Measurements from ENCODE around the gene PHOX2A.

Gene PHOX2A

DNA sequence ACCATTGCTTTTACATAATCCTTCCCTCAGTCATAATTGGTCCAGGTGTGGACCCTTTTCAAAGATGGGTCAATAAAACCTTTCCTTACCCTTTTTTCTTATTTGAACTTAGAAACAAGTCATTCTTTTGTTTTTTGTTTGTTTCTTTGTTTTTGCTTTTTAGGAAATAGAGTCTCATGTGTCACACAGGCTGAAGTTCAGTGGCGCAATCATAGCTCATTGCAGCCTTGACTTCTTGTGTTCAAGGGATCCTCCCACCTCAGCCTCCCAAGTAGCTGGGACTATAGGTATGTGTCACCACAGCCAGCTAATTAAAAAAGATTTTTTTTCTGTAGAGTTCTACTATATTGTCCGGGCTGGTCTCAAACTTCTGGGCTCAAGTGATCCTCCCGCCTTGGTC lies 9.4 kb upstream of the PHOX2A start:
- no peak for TF ChIP-seq EZH2phosphoT487 (IDR thresholded peaks at IDR 0.05; ENCODE audit: borderline replicate concordance, low read length)
- TF ChIP-seq, protein P1, sequence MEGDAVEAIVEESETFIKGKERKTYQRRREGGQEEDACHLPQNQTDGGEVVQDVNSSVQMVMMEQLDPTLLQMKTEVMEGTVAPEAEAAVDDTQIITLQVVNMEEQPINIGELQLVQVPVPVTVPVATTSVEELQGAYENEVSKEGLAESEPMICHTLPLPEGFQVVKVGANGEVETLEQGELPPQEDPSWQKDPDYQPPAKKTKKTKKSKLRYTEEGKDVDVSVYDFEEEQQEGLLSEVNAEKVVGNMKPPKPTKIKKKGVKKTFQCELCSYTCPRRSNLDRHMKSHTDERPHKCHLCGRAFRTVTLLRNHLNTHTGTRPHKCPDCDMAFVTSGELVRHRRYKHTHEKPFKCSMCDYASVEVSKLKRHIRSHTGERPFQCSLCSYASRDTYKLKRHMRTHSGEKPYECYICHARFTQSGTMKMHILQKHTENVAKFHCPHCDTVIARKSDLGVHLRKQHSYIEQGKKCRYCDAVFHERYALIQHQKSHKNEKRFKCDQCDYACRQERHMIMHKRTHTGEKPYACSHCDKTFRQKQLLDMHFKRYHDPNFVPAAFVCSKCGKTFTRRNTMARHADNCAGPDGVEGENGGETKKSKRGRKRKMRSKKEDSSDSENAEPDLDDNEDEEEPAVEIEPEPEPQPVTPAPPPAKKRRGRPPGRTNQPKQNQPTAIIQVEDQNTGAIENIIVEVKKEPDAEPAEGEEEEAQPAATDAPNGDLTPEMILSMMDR (IDR thresholded peaks at IDR 0.05; ENCODE audit: low read depth, low read length, poor library complexity, severe bottlenecking), result no peak
- Histone ChIP-seq H3K9me3 (ENCODE audit: control insufficient read depth, insufficient read depth, low read length) (no peaks in the 10 kb centered on the region), H3K27me3 (ENCODE audit: control insufficient read depth, low read length) (peaks cover 25% of the 10 kb centered on the region), H3K27ac (ENCODE audit: low read depth, low read length) (no peak overlapping the region), H3K4me1 (ENCODE audit: control insufficient read depth, low read length) (no peaks in the 10 kb centered on the region), H3K4me2 (ENCODE audit: low read length) (no peak overlapping the region), H4K20me1 (ENCODE audit: control insufficient read depth, insufficient read depth, low read depth, low read length) (no peaks in the 10 kb centered on the region), H3F3A (ENCODE audit: control insufficient read depth, insufficient read depth) (no peaks in the 10 kb centered on the region), H3K9me2 (replicated peaks; ENCODE audit: control insufficient read depth, low read length) (no peaks in the 10 kb centered on the region), H3K4me3 (ENCODE audit: low read length) (no peak overlapping the region), H3K36me3 (ENCODE audit: control insufficient read depth, low read length) (no peaks in the 10 kb centered on the region), H3K79me2 (ENCODE audit: control insufficient read depth, low read length) (no peaks in the 10 kb centered on the region)

DNA sequence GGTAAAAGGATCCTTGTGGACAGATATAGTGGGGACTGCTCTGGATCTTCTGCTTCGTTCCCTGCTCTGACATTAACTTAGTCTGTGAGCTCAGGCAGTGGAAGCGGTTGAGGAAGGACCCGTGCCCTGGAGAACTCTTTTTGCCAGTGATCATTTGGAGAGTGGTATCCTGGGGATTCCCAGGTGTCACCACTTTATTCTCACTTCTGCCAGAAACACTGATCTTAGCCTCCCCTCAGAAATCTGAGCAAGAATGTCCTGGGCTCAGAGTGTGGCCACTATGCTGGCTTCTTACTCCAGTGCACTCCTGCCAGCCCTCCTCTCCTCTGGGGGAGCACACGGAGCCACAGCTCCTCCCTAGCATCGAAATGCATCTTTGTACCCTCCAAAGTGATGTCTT lies 7.6 kb upstream of the PHOX2A start:
- H3K4me1 ChIP-seq (ENCODE audit: control insufficient read depth, low read length), result no peaks in the 10 kb centered on the region
- no peaks in the 10 kb centered on the region for H3K36me3 ChIP-seq (ENCODE audit: control insufficient read depth, low read length)
- H4K20me1 ChIP-seq (ENCODE audit: control insufficient read depth, insufficient read depth, low read depth, low read length), result no peaks in the 10 kb centered on the region
- H3K27me3 ChIP-seq (ENCODE audit: control insufficient read depth, low read length), result peaks cover 30% of the 10 kb centered on the region
- H3K79me2 ChIP-seq (ENCODE audit: control insufficient read depth, low read length), result no peaks in the 10 kb centered on the region
- no peak overlapping the region for H3K4me3 ChIP-seq (ENCODE audit: low read length)
- TF ChIP-seq, protein P1 (IDR thresholded peaks at IDR 0.05; ENCODE audit: low read depth, low read length, poor library complexity, severe bottlenecking), result no peak
- TF ChIP-seq EZH2phosphoT487 (IDR thresholded peaks at IDR 0.05; ENCODE audit: borderline replicate concordance, low read length), result no peak
- H3K9me3 ChIP-seq (ENCODE audit: control insufficient read depth, insufficient read depth, low read length), result no peaks in the 10 kb centered on the region
- H3K9me2 ChIP-seq (replicated peaks; ENCODE audit: control insufficient read depth, low read length), result no peaks in the 10 kb centered on the region
- H3K4me2 ChIP-seq (ENCODE audit: low read length), result no peak overlapping the region
- H3F3A ChIP-seq (ENCODE audit: control insufficient read depth, insufficient read depth), result no peaks in the 10 kb centered on the region
- no peak overlapping the region for H3K27ac ChIP-seq (ENCODE audit: low read depth, low read length)

DNA sequence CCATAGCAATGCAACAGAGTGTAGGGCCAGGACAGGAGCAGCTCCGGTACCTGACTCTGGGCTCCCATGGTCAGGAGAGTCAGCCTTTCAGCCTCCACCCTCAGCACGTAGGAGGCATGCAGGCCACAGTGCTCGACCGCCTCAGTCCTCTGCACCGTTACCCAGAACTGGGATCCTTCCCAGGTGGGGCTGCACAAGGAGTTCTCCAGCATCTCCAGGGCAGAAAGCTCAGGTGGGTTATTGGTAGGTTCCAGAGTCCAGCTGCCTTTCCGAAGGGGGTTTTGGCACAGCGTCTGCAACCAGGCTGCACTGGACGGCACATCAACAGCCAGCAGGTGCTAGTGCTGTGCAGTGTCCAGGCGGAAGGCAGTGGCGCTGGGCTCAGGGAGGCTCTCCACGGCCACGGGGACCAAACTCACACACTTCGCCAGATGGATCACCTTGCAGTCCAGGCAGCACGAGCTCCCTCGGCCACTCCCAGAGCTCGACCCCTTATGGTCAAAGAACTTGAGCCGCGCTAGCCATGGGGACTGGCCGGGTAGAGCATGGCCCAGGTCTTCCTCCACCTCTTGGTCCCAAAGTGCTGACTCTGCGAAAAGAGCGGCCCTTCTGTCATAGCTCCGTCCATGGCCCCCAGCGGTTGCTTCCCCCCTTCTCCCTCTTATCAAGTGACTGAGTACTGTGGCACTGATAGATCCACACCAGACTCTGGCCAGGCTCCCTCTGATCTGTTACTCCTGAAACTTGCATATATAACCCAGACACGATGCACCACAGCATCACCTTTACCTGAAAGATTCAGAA lies 6.9 kb upstream of the PHOX2A start:
- Histone ChIP-seq H3K9me2 (replicated peaks; ENCODE audit: control insufficient read depth, low read length) (no peaks in the 10 kb centered on the region), H3K27ac (ENCODE audit: low read depth, low read length) (no peak overlapping the region), H3K36me3 (ENCODE audit: control insufficient read depth, low read length) (no peaks in the 10 kb centered on the region), H3K27me3 (ENCODE audit: control insufficient read depth, low read length) (peaks cover 30% of the 10 kb centered on the region), H3K4me2 (ENCODE audit: low read length) (no peak overlapping the region), H3F3A (ENCODE audit: control insufficient read depth, insufficient read depth) (no peaks in the 10 kb centered on the region), H3K9me3 (ENCODE audit: control insufficient read depth, insufficient read depth, low read length) (no peaks in the 10 kb centered on the region), H3K4me1 (ENCODE audit: control insufficient read depth, low read length) (no peaks in the 10 kb centered on the region), H4K20me1 (ENCODE audit: control insufficient read depth, insufficient read depth, low read depth, low read length) (no peaks in the 10 kb centered on the region), H3K4me3 (ENCODE audit: low read length) (no peak overlapping the region), H3K79me2 (ENCODE audit: control insufficient read depth, low read length) (no peaks in the 10 kb centered on the region)
- TF ChIP-seq, protein P1 (IDR thresholded peaks at IDR 0.05; ENCODE audit: low read depth, low read length, poor library complexity, severe bottlenecking), result no peak
- TF ChIP-seq EZH2phosphoT487 (IDR thresholded peaks at IDR 0.05; ENCODE audit: borderline replicate concordance, low read length), result no peak
